Ishikawa (cell line): Measurements from ENCODE around the gene BTBD3.

ENCODE experiments used
- CEBPB ChIP-seq: IDR thresholded peaks from 2 replicates; pipeline ENCODE4 v1.6.1; 2012
- CREB1 ChIP-seq: IDR thresholded peaks from 2 replicates; pipeline ENCODE4 v1.6.1; 2012; ENCODE audit warnings: low read depth
- EGR1 ChIP-seq: IDR thresholded peaks from 2 replicates; pipeline ENCODE4 v1.6.1; 2012
- EP300 ChIP-seq: IDR thresholded peaks from 2 replicates; pipeline ENCODE4 v1.6.1; 2012; ENCODE audit warnings: borderline replicate concordance
- FOXM1 ChIP-seq: IDR thresholded peaks from 2 replicates; pipeline ENCODE4 v1.6.1; 2012; ENCODE audit warnings: low read depth, borderline replicate concordance
- NFIC ChIP-seq: IDR thresholded peaks from 2 replicates; pipeline ENCODE4 v1.6.1; 2012
- RAD21 ChIP-seq: IDR thresholded peaks from 2 replicates; pipeline ENCODE4 v1.6.1; 2012; ENCODE audit warnings: low read depth
- REST ChIP-seq: IDR thresholded peaks from 2 replicates; pipeline ENCODE4 v1.6.1; 2012; ENCODE audit warnings: low read depth, mild to moderate bottlenecking
- TAF1 ChIP-seq: IDR thresholded peaks from 2 replicates; pipeline ENCODE4 v1.6.1; 2012; ENCODE audit warnings: low read depth, mild to moderate bottlenecking
- TCF12 ChIP-seq: IDR thresholded peaks from 2 replicates; pipeline ENCODE4 v1.6.1; 2012; ENCODE audit warnings: low read depth
- TEAD4 ChIP-seq: IDR thresholded peaks from 2 replicates; pipeline ENCODE4 v1.6.1; 2012
- YY1 ChIP-seq: IDR thresholded peaks from 2 replicates; pipeline ENCODE4 v1.6.1; 2012; ENCODE audit warnings: low read depth
- ZBTB7A ChIP-seq: IDR thresholded peaks from 2 replicates; pipeline ENCODE4 v1.6.1; 2012; ENCODE audit warnings: low read depth
- TF ChIP-seq, protein P1 (sequence below): IDR thresholded peaks from 2 replicates; pipeline ENCODE4 v1.6.1; 2012
- TF ChIP-seq, protein P2 (sequence below): IDR thresholded peaks from 2 replicates; pipeline ENCODE4 v1.6.1; 2012

BTBD3 gene

GRCh38 chr20:11951696-11952095 is 34.0 kb downstream of the BTBD3 start:
- no peak for TF ChIP-seq EGR1
- TF ChIP-seq EP300: no peak
- no peak for TF ChIP-seq CREB1
- TF ChIP-seq YY1: no peak

DNA sequence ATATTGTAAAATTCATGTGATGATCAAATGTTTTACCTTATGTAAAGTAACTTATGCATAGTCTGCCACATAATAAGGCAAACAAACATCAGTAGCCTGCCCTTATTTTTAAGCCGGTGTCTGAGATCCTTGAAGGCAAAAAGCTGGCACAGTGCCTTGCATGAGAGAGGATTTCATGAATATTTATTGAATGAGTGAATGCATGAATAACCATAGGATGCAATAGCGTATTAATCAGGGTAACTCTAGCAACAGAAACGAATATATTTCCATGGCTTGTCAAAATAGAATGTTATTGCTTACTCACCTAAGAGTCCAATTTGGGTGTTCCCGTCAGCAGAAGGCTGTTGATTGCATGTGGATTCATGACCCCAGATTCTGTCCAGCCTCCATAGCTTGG is 34.9 kb downstream of the BTBD3 start:
- no peak for TF ChIP-seq TCF12
- TF ChIP-seq TEAD4: no peak
- TF ChIP-seq, protein P1, sequence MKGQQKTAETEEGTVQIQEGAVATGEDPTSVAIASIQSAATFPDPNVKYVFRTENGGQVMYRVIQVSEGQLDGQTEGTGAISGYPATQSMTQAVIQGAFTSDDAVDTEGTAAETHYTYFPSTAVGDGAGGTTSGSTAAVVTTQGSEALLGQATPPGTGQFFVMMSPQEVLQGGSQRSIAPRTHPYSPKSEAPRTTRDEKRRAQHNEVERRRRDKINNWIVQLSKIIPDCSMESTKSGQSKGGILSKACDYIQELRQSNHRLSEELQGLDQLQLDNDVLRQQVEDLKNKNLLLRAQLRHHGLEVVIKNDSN: no peak
- no peak for TF ChIP-seq YY1
- no peak for TF ChIP-seq EP300
- no peak for TF ChIP-seq REST

DNA sequence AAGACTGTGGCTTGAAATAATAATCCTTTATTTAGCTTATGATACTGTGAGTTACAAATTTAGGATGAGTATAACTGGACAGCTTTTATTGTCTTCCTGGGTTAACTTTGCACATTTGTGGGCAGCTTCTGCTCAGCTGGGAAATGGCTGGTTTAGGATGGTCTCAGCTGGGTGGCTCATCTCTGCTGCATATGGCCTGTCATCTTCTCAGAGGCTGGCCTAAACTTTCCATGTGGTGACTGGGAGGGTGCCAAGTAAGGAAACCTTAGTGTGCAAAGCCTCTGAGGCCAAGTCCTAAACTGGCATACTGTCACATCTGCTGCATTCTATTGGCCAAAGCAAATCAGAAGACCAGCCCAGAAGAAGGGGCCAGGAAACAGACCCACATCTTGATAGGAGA is 40.2 kb downstream of the BTBD3 start:
- TF ChIP-seq TEAD4 (no peak), EP300 (no peak), ZBTB7A (no peak), CEBPB (no peak), RAD21 (no peak), CREB1 (no peak), YY1 (no peak), TAF1 (no peak), FOXM1 (no peak), NFIC (no peak), EGR1 (no peak), REST (no peak)
- TF ChIP-seq, protein P2, sequence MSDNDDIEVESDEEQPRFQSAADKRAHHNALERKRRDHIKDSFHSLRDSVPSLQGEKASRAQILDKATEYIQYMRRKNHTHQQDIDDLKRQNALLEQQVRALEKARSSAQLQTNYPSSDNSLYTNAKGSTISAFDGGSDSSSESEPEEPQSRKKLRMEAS: no peak
- TF ChIP-seq, protein P1: no peak

DNA sequence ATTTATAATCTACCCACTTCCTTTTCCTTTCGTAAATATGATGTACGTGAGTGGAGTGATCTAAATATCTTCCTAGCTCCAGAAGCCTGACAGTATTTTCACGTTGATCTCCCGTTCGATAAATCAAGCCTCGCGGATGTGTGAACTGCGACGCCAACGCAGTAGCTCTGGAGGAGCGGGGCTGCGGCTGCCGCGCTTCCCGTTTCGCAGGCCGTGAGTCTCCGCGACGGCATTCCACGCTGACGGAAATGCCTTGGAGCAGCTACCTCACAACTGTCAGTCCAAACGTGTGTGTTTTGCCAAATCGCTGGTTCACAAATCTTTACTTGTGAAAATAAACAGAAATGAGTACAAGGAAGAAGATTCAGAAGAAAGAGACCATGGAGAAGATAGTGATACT is 41.2 kb downstream of the BTBD3 start:
- TF ChIP-seq EGR1: no peak

- TF ChIP-seq REST (no peak), TAF1 (no peak), CEBPB (no peak), EP300 (no peak), RAD21 (no peak)
- TF ChIP-seq, protein P2: no peak
Observed at GRCh38 chr20:11965602-11966001, 47.9 kb downstream of the BTBD3 start.

DNA sequence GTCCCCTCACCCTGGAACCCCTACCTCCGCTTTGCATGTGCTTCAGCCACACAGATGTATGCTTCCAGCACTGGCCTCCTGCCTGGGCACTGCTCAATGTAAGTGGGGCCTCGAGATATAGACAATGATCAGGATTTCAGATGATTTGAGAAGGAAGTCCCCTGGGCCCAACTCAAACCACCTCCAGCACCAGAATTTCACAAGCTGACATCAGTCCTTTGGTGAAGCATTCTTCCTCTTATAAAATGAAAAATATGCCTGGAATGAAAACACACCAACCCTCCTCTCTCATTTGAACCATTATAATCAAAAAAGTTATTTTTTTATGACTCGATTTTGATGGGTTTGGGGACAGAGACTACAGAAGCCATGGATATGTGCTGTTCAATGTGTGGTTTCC is 48.5 kb downstream of the BTBD3 start:
- TF ChIP-seq RAD21: no peak
- TF ChIP-seq YY1: no peak
- no peak for TF ChIP-seq FOXM1
- TF ChIP-seq CEBPB: no peak
- TF ChIP-seq TAF1: no peak
- no peak for TF ChIP-seq NFIC
- TF ChIP-seq TCF12: no peak
- TF ChIP-seq EP300: no peak
- TF ChIP-seq, protein P2: no peak
- TF ChIP-seq REST: no peak
- TF ChIP-seq ZBTB7A: no peak
- TF ChIP-seq TEAD4: no peak
- no peak for TF ChIP-seq CREB1
- TF ChIP-seq EGR1: no peak
- TF ChIP-seq, protein P1: no peak
